ENCODE measurements around the gene PLG. TPM values are rescaled to one million over a fixed set of nuclear protein-coding genes. Genes with fewer than 3 reads are reported as not detected.

Gene PLG
- total RNA-seq, 1 experiment from 2014 or later = not detected

GRCh38 chr6:160795721-160796120, 93.7 kb downstream of the PLG start:
- ChIA-PET CTCF (no interaction called here), POLR2A (ENCODE audit: unreplicated experiment) (no interaction called here)
- no peak overlapping the region for H3K4me2 ChIP-seq
- H3K4me3 ChIP-seq = no peak overlapping the region
- no peaks in the 10 kb centered on the region for H3K27me3 ChIP-seq (ENCODE audit: insufficient read depth, low read depth)
- intact Hi-C loops (cut with micrococcal nuclease; ENCODE audit: unreplicated experiment) = no loop called here
- no peaks in the 10 kb centered on the region for H4K20me1 ChIP-seq (ENCODE audit: insufficient read depth)
- H3K36me3 ChIP-seq (ENCODE audit: low read depth) = no peaks in the 10 kb centered on the region
- H3K9me2 ChIP-seq (ENCODE audit: insufficient read depth) = no peaks in the 10 kb centered on the region
- DNase-seq = peak in 1 of 2 experiments; percentile 39
- no peak overlapping the region for H3K27ac ChIP-seq
- H2AFZ ChIP-seq = no peak overlapping the region
- peaks cover 23% of the 10 kb centered on the region for H3K4me1 ChIP-seq (replicated peaks; ENCODE audit: insufficient read depth)
- no TSS peak for BruUV-seq (replicated peaks)
- TF ChIP-seq EZH2 (IDR thresholded peaks at IDR 0.05; ENCODE audit: low read depth) = no peak
- no peak for TF ChIP-seq CTCF (conservative IDR thresholded peaks at IDR 0.05)
- H3K9me3 ChIP-seq (ENCODE audit: insufficient read depth, low read depth) = no peaks in the 10 kb centered on the region
- H3K79me2 ChIP-seq (ENCODE audit: low read depth) = no peaks in the 10 kb centered on the region
- no peaks in the 10 kb centered on the region for H3F3A ChIP-seq (ENCODE audit: insufficient read depth, low read depth)

GRCh38 chr6:160798625-160799024, 96.6 kb downstream of the PLG start:
- H3K4me1 ChIP-seq (replicated peaks; ENCODE audit: insufficient read depth) = no peaks in the 10 kb centered on the region
- no peaks in the 10 kb centered on the region for H3K9me2 ChIP-seq (ENCODE audit: insufficient read depth)
- no peaks in the 10 kb centered on the region for H3K36me3 ChIP-seq (ENCODE audit: low read depth)
- H3K27ac ChIP-seq = no peak overlapping the region
- no peak overlapping the region for H3K4me3 ChIP-seq
- no peak for DNase-seq
- H3K27me3 ChIP-seq (ENCODE audit: insufficient read depth, low read depth) = no peaks in the 10 kb centered on the region
- ChIA-PET POLR2A (ENCODE audit: unreplicated experiment) (no interaction called here), CTCF (no interaction called here)
- BruUV-seq (replicated peaks) = no TSS peak
- TF ChIP-seq EZH2 (IDR thresholded peaks at IDR 0.05; ENCODE audit: low read depth) (no peak), CTCF (conservative IDR thresholded peaks at IDR 0.05) (no peak)
- intact Hi-C loops (cut with micrococcal nuclease; ENCODE audit: unreplicated experiment) = no loop called here
- no peak overlapping the region for H2AFZ ChIP-seq
- H4K20me1 ChIP-seq (ENCODE audit: insufficient read depth) = no peaks in the 10 kb centered on the region
- no peaks in the 10 kb centered on the region for H3K79me2 ChIP-seq (ENCODE audit: low read depth)
- H3K4me2 ChIP-seq = no peak overlapping the region
- H3F3A ChIP-seq (ENCODE audit: insufficient read depth, low read depth) = no peaks in the 10 kb centered on the region
- H3K9me3 ChIP-seq (ENCODE audit: insufficient read depth, low read depth) = no peaks in the 10 kb centered on the region

GRCh38 chr6:160799801-160800506, 97.9 kb downstream of the PLG start:
- Histone ChIP-seq H3K79me2 (ENCODE audit: low read depth) (no peaks in the 10 kb centered on the region), H3K4me1 (replicated peaks; ENCODE audit: insufficient read depth) (no peaks in the 10 kb centered on the region), H2AFZ (no peak overlapping the region), H4K20me1 (ENCODE audit: insufficient read depth) (no peaks in the 10 kb centered on the region), H3K27ac (no peak overlapping the region), H3K4me3 (no peak overlapping the region), H3K4me2 (no peak overlapping the region), H3F3A (ENCODE audit: insufficient read depth, low read depth) (no peaks in the 10 kb centered on the region), H3K9me2 (ENCODE audit: insufficient read depth) (no peaks in the 10 kb centered on the region), H3K36me3 (ENCODE audit: low read depth) (no peaks in the 10 kb centered on the region), H3K27me3 (ENCODE audit: insufficient read depth, low read depth) (no peaks in the 10 kb centered on the region), H3K9me3 (ENCODE audit: insufficient read depth, low read depth) (no peaks in the 10 kb centered on the region)
- intact Hi-C loops (cut with micrococcal nuclease; ENCODE audit: unreplicated experiment) = no loop called here
- ChIA-PET CTCF (no interaction called here), POLR2A (ENCODE audit: unreplicated experiment) (no interaction called here)
- TF ChIP-seq CTCF (conservative IDR thresholded peaks at IDR 0.05) (no peak), EZH2 (IDR thresholded peaks at IDR 0.05; ENCODE audit: low read depth) (no peak)
- no peak for DNase-seq
- no TSS peak for BruUV-seq (replicated peaks)

Measured in PC-9 (cell line).